Measurements from ENCODE around the gene DIDO1.
A peak's percentile ranks its signal among the peaks of the same experiment; 100 is the strongest.

Gene DIDO1

DNA sequence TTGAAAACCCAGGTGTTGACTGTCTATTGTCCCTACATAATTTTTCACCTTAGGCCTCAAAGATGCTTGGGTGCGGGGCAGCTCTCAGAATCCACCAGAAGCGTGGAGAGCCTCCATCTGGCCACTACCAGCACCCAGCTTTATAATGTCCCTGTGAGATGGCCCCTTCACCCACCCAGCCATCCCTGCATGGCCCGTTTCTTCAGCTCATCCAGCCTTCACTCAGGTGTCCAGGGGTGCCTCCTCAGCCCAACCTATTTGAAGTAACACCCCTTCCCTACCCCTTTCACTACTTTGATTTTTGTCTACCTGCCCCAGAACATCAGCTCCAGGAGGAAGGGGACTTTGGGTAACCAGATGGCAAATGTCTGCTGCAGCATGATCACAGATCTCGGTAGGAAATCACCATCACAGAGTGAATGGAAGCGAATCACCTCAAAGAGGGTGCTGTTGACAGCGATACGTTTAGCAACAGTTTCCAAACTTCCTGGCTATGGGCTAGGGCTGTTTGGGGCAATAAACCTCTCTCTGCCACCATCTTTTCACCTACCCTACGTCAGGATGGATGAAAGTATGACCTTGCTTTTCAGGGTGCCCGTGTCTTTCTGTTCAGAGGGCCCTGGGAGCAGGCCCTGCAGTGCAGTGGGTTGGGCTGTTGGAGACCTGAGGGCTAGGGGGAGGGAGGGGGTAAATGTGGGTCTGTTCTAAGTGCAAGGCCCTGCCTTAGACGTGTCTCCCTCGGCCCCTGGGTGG lies 25.0 kb upstream of the DIDO1 start:
- Histone ChIP-seq H3K4me1 (peaks cover 59% of the 10 kb centered on the region), H3K9me3 (peaks cover 10% of the 10 kb centered on the region; the same call in 1 of the 2 replicates), H3K4me2 (peak overlapping the region; percentile 100), H3K36me3 (peaks cover 60% of the 10 kb centered on the region), H3K4me3 (peak overlapping the region; percentile 76; the same call in 1 of the 2 replicates), H3K27me3 (no peaks in the 10 kb centered on the region), H3K9ac (peak overlapping the region; percentile 92), H3K27ac (peak overlapping the region; percentile 96), H4K20me1 (peaks cover 27% of the 10 kb centered on the region)
- no peak for TF ChIP-seq Cebpa-rat (IDR thresholded peaks at IDR 0.05)

GRCh38 chr20:62950741-62951140 lies 24.4 kb upstream of the DIDO1 start:
- Histone ChIP-seq H3K4me2 (no peak overlapping the region), H3K9ac (no peak overlapping the region), H3K36me3 (peaks cover 60% of the 10 kb centered on the region), H3K27me3 (no peaks in the 10 kb centered on the region), H3K4me3 (no peak overlapping the region), H3K4me1 (peaks cover 53% of the 10 kb centered on the region), H3K27ac (no peak overlapping the region), H4K20me1 (peaks cover 27% of the 10 kb centered on the region), H3K9me3 (peaks cover 10% of the 10 kb centered on the region; the same call in 1 of the 2 replicates)
- no peak for TF ChIP-seq Cebpa-rat (IDR thresholded peaks at IDR 0.05)

DNA sequence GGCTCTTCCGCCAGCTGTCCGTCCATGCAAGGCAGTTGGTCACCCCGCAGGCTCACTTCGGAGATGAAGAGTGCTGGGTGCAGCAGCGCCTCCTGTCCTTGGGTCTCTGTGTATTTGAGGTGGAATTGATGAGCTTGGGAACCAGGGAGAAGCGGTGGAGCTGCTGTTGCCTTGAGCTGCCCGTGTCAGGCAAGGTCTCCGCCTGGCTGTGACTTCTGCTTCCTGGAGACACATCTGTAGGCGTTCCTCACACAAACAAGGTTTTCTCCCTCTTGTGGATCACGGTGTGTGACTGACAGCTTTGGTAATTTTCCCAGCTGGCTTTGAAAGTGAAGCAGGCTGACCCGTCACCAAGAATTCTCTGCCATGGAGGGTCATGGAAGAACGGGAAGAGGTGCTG lies 23.7 kb upstream of the DIDO1 start:
- no peak overlapping the region for H3K4me2 ChIP-seq
- H3K4me3 ChIP-seq, result no peak overlapping the region
- TF ChIP-seq Cebpa-rat (IDR thresholded peaks at IDR 0.05), result no peak
- H3K9ac ChIP-seq, result no peak overlapping the region
- no peak overlapping the region for H3K27ac ChIP-seq
- peaks cover 45% of the 10 kb centered on the region for H3K4me1 ChIP-seq
- H3K36me3 ChIP-seq, result peaks cover 64% of the 10 kb centered on the region
- no peaks in the 10 kb centered on the region for H3K27me3 ChIP-seq
- peaks cover 10% of the 10 kb centered on the region; the same call in 1 of the 2 replicates for H3K9me3 ChIP-seq
- peaks cover 26% of the 10 kb centered on the region for H4K20me1 ChIP-seq

DNA sequence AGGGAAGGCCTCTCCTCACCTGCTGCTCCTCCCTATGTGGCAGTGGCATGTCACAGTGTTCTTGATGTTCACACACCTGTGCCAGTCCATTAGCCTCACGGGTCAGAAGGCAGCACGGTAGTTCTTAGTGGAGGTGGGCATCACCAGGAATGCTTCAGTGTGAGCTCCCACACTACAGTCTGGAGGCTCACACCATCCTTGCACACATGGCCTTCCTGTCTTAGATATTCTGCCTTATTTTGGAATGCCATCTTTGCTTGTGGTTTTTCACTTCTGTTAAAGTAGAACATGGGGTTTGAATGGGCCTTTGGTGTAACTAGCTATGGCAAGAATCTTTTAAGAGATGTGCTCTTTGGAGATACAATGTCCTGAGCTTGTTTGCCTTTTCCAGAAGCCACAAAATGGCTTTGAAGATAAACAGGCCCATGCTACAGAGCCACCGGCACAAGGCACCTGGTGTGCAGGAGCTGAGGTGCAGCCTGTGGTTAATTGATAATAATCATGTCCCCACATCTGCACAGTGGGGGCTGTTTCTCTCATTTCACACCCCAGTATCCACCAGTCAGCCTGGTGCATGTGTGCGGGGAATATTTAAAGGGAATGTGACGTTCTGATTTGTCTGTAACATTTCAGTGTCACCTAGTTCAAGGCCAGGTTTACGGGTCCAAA lies 23.0 kb upstream of the DIDO1 start:
- Histone ChIP-seq H3K9me3 (peaks cover 10% of the 10 kb centered on the region; the same call in 1 of the 2 replicates), H3K27me3 (no peaks in the 10 kb centered on the region), H3K27ac (no peak overlapping the region), H3K4me1 (peaks cover 39% of the 10 kb centered on the region), H4K20me1 (peaks cover 27% of the 10 kb centered on the region), H3K9ac (no peak overlapping the region), H3K36me3 (peaks cover 71% of the 10 kb centered on the region), H3K4me2 (no peak overlapping the region), H3K4me3 (no peak overlapping the region)
- no peak for TF ChIP-seq Cebpa-rat (IDR thresholded peaks at IDR 0.05)

- H3K4me1 ChIP-seq, result peaks cover 30% of the 10 kb centered on the region
These were observed 21.4 kb upstream of the DIDO1 start for GRCh38 chr20:62947532-62948300.

GRCh38 chr20:62946918-62947317 lies 20.6 kb upstream of the DIDO1 start:
- Histone ChIP-seq H3K4me3 (no peak overlapping the region), H3K36me3 (peaks cover 95% of the 10 kb centered on the region), H3K27me3 (no peaks in the 10 kb centered on the region), H3K4me2 (no peak overlapping the region), H3K9ac (no peak overlapping the region), H3K27ac (no peak overlapping the region), H4K20me1 (peaks cover 50% of the 10 kb centered on the region), H3K9me3 (peaks cover 10% of the 10 kb centered on the region; the same call in 1 of the 2 replicates), H3K4me1 (peaks cover 24% of the 10 kb centered on the region)
- no peak for TF ChIP-seq Cebpa-rat (IDR thresholded peaks at IDR 0.05)

More at GRCh38 chr20:62947532-62948300, 21.4 kb upstream of the DIDO1 start:
- Histone ChIP-seq H3K9ac (no peak overlapping the region), H4K20me1 (peaks cover 42% of the 10 kb centered on the region), H3K4me2 (no peak overlapping the region), H3K9me3 (peaks cover 10% of the 10 kb centered on the region; the same call in 1 of the 2 replicates), H3K27ac (no peak overlapping the region), H3K4me3 (no peak overlapping the region), H3K27me3 (no peaks in the 10 kb centered on the region), H3K36me3 (peaks cover 87% of the 10 kb centered on the region)
- TF ChIP-seq Cebpa-rat (IDR thresholded peaks at IDR 0.05), result no peak

DNA sequence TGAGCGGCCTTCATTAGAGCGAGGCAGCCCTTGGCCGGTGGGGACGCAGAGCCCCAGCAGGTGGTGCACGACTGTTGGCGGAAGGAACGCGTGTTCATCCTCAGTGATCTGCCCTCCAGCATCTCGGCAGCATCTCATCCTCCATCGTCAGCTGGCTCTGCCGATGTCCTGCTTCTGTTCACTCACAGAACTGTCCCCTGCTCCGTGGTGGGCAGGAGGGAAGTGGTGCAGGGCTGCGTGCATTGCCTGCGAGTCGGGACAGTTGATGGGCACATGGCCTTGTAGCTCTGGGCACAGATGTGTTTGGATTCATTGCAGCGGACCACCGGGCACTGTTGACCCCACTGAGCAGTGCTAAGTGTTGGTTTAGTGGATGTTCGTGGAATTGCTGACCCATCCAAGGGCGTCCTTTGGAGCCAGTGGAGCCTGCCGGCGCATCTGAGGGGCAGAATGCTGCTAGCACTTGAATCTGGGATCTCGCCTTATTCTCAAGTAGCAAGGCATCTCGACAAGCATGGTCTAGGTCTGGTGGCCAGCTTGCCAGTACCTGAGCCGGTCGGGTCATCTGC lies 19.6 kb upstream of the DIDO1 start:
- H3K36me3 ChIP-seq, result peaks cover 100% of the 10 kb centered on the region
- H3K4me3 ChIP-seq, result no peak overlapping the region
- no peak overlapping the region for H3K9ac ChIP-seq
- H3K27ac ChIP-seq, result no peak overlapping the region
- H3K4me1 ChIP-seq, result peaks cover 17% of the 10 kb centered on the region
- no peaks in the 10 kb centered on the region for H3K27me3 ChIP-seq
- H3K9me3 ChIP-seq, result peaks cover 10% of the 10 kb centered on the region; the same call in 1 of the 2 replicates
- no peak overlapping the region for H3K4me2 ChIP-seq
- H4K20me1 ChIP-seq, result peaks cover 61% of the 10 kb centered on the region
- no peak for TF ChIP-seq Cebpa-rat (IDR thresholded peaks at IDR 0.05)

DNA sequence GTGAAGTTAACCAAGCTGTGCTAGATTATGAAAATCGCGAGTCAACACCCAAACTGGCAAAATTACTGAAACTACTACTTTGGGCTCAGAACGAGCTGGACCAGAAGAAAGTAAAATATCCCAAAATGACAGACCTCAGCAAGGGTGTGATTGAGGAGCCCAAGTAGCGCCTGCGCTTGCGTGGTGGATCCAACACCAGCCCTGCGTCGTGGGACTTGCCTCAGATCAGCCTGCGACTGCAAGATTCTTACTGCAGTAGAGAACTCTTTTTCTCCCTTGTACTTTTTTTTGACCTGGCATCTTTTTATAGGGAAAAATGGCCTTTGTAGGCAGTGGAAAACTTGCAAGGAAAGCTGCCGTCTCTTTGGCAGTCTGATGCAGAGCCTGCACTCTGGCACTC lies 18.4 kb upstream of the DIDO1 start:
- Histone ChIP-seq H4K20me1 (peaks cover 72% of the 10 kb centered on the region), H3K4me1 (peaks cover 14% of the 10 kb centered on the region), H3K4me3 (no peak overlapping the region), H3K9me3 (peaks cover 10% of the 10 kb centered on the region; the same call in 1 of the 2 replicates), H3K27ac (no peak overlapping the region), H3K27me3 (no peaks in the 10 kb centered on the region), H3K4me2 (no peak overlapping the region), H3K36me3 (peaks cover 96% of the 10 kb centered on the region), H3K9ac (no peak overlapping the region)
- TF ChIP-seq Cebpa-rat (IDR thresholded peaks at IDR 0.05), result no peak

- no peaks in the 10 kb centered on the region for H3K27me3 ChIP-seq
- no peak overlapping the region for H3K27ac ChIP-seq
- peaks cover 94% of the 10 kb centered on the region for H3K36me3 ChIP-seq
- no peak for TF ChIP-seq Cebpa-rat (IDR thresholded peaks at IDR 0.05)
- peaks cover 18% of the 10 kb centered on the region for H3K4me1 ChIP-seq
- H3K9me3 ChIP-seq, result peaks cover 6% of the 10 kb centered on the region; the same call in 1 of the 2 replicates
- no peak overlapping the region for H3K9ac ChIP-seq
- no peak overlapping the region for H3K4me2 ChIP-seq
- no peak overlapping the region for H3K4me3 ChIP-seq
- peaks cover 74% of the 10 kb centered on the region for H4K20me1 ChIP-seq
These were observed 17.9 kb upstream of the DIDO1 start for GRCh38 chr20:62944184-62944583.
